Measurements from ENCODE around the gene ACTL6B. TPM values are rescaled to one million over a fixed set of nuclear protein-coding genes. Genes with fewer than 3 reads are reported as not detected.

ACTL6B gene
- total and polyA plus RNA-seq, 2 of the 13 experiments (the other 11 are each of a cell fraction or from before 2014, with no cell fraction given) = not detected

GRCh38 chr7:100621554-100621953 is 34.7 kb downstream of the ACTL6B start (continued):
- 0 out of 2 replicates have a peak, but pooled peaks have one; percentile 6 for TF ChIP-seq ZBTB33 (CRISPR knock-in tag; IDR thresholded peaks at IDR 0.05)
- peak; percentile 43 for TF ChIP-seq SAP130 (CRISPR knock-in tag; IDR thresholded peaks at IDR 0.05; ENCODE audit: low read depth)
- no peak for TF ChIP-seq SKI (IDR thresholded peaks at IDR 0.05; ENCODE audit: partially characterized antibody)
- no peak for TF ChIP-seq CENPX (CRISPR knock-in tag; IDR thresholded peaks at IDR 0.05)
- TF ChIP-seq TEAD3 (CRISPR knock-in tag; optimal IDR thresholded peaks at IDR 0.05; ENCODE audit: borderline replicate concordance) = peak; percentile 32
- TF ChIP-seq ZNF281 (CRISPR knock-in tag; IDR thresholded peaks at IDR 0.05; ENCODE audit: borderline replicate concordance) = peak; percentile 93
- peak; percentile 65 for TF ChIP-seq HNF4A (CRISPR knock-in tag; IDR thresholded peaks at IDR 0.05)
- peak; percentile 13; the same call in 1 of the 2 replicates for TF ChIP-seq RXRA (CRISPR knock-in tag; IDR thresholded peaks at IDR 0.05)

GRCh38 chr7:100620804-100621203 is 35.4 kb downstream of the ACTL6B start:
- WGBS (ENCODE audit: low lambda C conversion rate) = 97% methylated on average over 20 of the region's 23 CpGs
- H3K4me1 ChIP-seq (ENCODE audit: insufficient read depth, low read length) = peaks cover 21% of the 10 kb centered on the region
- ChIA-PET CTCF (ENCODE audit: low intra/inter-chr PET ratio, low total read pairs) (no interaction called here), POLR2A (interaction anchor here (1.0 to 2.7 kb wide), 6 partner anchors 8 to 61 kb away, joined by 3 to 20 read pairs (median 4); partner anchors contain the start of genes FBXO24, LRCH4 and MOSPD3)
- DNase-seq (ENCODE audit: low spot score) (no peak), ATAC-seq (no peak), FAIRE-seq (no peak)
- H3K27me3 ChIP-seq (ENCODE audit: control insufficient read depth in 1 of 2, insufficient read depth in 2 of 2, low read length in 2 of 2) = no peaks in the 10 kb centered on the region
- no peak overlapping the region for H3K9ac ChIP-seq (ENCODE audit: insufficient read depth, low read depth, low read length)
- no peaks in the 10 kb centered on the region for H3K9me3 ChIP-seq (ENCODE audit: low read length)
- H3K4me2 ChIP-seq (ENCODE audit: low read depth, low read length) = no peak overlapping the region
- BruUV-seq (replicated peaks) = TSS peak; percentile 41
- H4K20me1 ChIP-seq (ENCODE audit: insufficient read depth, low read length) = no peaks in the 10 kb centered on the region
- H3K27ac ChIP-seq (ENCODE audit: extremely low read length, insufficient read depth, low read length) = no peak overlapping the region
- H2AFZ ChIP-seq (ENCODE audit: low read length) = no peak overlapping the region
- in situ Hi-C loops (cut with HindIII; ENCODE audit: extremely low pct_ligation_motif_present, low pct_unique_long_range_greater_than_20kb) = no loop called here
- H3K4me3 ChIP-seq (replicated peaks in 1 of 3; ENCODE audit: insufficient read depth in 1 of 3, low read depth in 2 of 3, low read length in 3 of 3) = no peak overlapping the region
- H3K36me3 ChIP-seq (replicated peaks in 1 of 2; ENCODE audit: control insufficient read depth in 1 of 2, insufficient read depth in 2 of 2, low read length in 2 of 2) = peaks cover 0 to 4% of the 10 kb centered on the region in 2 experiments; a peak in 1 of 5 replicates
- no peaks in the 10 kb centered on the region for H3K79me2 ChIP-seq (ENCODE audit: insufficient read depth, low read length)
- intact Hi-C loops (cut with micrococcal nuclease; ENCODE audit: unreplicated experiment) = no loop called here
- no peak for TF ChIP-seq SNAPC4 (CRISPR knock-in tag; IDR thresholded peaks at IDR 0.05)
- no peak for TF ChIP-seq ZNF724P (CRISPR knock-in tag; IDR thresholded peaks at IDR 0.05; ENCODE audit: borderline replicate concordance)
- no peak for TF ChIP-seq MLX (CRISPR knock-in tag; IDR thresholded peaks at IDR 0.05)
- TF ChIP-seq IKZF4 (CRISPR knock-in tag; IDR thresholded peaks at IDR 0.05; ENCODE audit: borderline replicate concordance, low read depth, not compliant biosample characterization) = no peak
- TF ChIP-seq FOXA3 (CRISPR knock-in tag; IDR thresholded peaks at IDR 0.05) = no peak
